AG04450 (cell line): ENCODE data around the gene FAM163B. TPM values are rescaled to one million over a fixed set of nuclear protein-coding genes. Genes with fewer than 3 reads are reported as not detected.

Experiments used
- CTCF ChIA-PET: fragments of 300-600, 350-600 bp; formaldehyde crosslinking; extraction: SDS; loops from one replicate; lab custom pipeline; 2022; ENCODE audit warnings: antibody characterized with exemption, inconsistent platforms; lab: Charles Lee
- POLR2A ChIA-PET: fragments of 350-600 bp; formaldehyde crosslinking; extraction: SDS; loops from one replicate; lab custom pipeline; 2021; ENCODE audit warnings: antibody characterized with exemption, inconsistent platforms; lab: Yijun Ruan, JAX
- DNase-seq: peaks from one replicate; pipeline ENCODE4 v3.0.0-alpha.2; 2011; ENCODE audit warnings: low read depth, low spot score
- H3K27ac ChIP-seq: one replicate; pipeline ENCODE4 v1.5.1; 2012; ENCODE audit warnings: low read depth, low read length, control low read depth
- H3K27me3 ChIP-seq: one replicate; pipeline ENCODE4 v1.6.0; 2012; ENCODE audit warnings: low read length; ENCODE audit not compliant: control insufficient read depth, insufficient read depth
- H3K4me3 ChIP-seq: 2 replicates; pipeline ENCODE4 v1.5.1; 2011; ENCODE audit warnings: mild to moderate bottlenecking, low read depth, low read length, control low read depth
- H3K9me3 ChIP-seq: 2 replicates; pipeline ENCODE4 v1.5.1; 2012; ENCODE audit warnings: low read length; ENCODE audit not compliant: control insufficient read depth, insufficient read depth
- polyA plus RNA-seq: library from polyadenylated mRNA; depleted of rRNA; stranded (reverse); fragments of >200 nt; gene quantifications from 2 replicates; pipeline ENCODE4 v1.2.3, GENCODE V29; 2011
- TF ChIP-seq, protein P1 (sequence below): IDR thresholded peaks from 2 replicates; pipeline ENCODE4 v1.5.1; 2011; ENCODE audit warnings: low read depth, low read length, control low read depth, inconsistent platforms

Gene FAM163B
- polyA plus RNA-seq, 1 experiment, result not detected

DNA sequence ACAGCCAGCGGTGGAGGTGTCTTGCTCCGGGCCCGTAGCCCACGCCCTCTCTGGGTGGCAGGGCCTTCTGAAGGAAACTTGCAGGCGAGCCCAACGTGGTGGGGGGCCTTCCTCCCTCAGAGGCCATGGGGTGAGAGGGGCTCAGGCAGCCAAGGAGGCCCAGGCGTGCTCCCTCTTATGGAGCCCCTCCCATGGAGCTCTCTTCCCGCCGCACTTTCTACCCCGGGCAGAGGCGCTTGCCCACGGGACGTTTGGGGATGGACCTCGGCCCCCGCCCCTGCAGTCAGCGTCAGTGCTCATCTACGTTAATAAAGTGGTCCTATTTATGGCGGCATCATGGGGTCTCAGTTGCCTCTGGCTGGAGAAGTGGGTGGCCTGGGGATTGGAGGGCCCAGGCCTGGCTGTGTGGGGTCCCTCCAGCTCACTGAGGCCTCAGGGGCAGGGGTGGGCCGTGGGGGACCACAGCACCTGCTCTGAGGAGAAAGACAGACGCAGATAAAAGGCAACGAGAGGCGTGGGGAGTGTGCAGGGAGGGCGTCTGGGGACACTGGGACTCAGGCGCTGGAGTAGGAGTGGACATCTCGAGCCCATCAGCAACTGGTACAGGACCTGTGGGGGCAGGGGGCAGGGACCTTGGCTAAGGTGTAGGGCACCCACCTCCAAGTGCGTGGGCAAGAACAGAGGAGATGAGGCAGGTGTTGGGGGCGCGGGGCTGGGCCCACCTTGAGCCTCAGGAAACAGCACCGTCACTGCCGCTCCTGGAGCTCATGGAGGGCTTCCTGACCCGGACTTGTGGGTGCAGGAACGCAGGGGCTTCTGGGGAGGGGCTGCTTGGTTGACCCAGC, 33.8 kb downstream of the FAM163B start:
- POLR2A ChIA-PET, result no interaction called here

DNA sequence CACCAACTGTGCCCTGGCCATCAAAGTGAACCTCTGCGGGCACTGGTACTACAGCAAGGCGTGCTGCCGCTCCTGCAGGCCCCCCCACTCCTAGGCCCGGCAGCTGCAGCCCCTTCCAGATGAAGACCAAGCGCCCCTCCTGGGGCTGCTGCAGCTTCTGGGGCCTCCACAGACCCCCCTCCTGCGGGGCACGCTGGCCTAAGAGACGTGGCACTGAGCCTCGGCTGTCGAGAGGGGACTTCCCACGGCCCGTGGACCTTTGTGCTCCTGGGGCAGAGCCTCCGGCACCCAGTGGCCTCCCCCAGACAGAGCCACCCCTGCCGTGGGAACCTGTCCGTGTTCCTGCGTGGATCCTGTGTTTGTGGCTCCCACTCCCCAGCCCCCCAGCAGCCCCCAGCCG, 34.4 kb downstream of the FAM163B start:
- TF ChIP-seq, protein P1, sequence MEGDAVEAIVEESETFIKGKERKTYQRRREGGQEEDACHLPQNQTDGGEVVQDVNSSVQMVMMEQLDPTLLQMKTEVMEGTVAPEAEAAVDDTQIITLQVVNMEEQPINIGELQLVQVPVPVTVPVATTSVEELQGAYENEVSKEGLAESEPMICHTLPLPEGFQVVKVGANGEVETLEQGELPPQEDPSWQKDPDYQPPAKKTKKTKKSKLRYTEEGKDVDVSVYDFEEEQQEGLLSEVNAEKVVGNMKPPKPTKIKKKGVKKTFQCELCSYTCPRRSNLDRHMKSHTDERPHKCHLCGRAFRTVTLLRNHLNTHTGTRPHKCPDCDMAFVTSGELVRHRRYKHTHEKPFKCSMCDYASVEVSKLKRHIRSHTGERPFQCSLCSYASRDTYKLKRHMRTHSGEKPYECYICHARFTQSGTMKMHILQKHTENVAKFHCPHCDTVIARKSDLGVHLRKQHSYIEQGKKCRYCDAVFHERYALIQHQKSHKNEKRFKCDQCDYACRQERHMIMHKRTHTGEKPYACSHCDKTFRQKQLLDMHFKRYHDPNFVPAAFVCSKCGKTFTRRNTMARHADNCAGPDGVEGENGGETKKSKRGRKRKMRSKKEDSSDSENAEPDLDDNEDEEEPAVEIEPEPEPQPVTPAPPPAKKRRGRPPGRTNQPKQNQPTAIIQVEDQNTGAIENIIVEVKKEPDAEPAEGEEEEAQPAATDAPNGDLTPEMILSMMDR, result no peak
- H3K27ac ChIP-seq, result no peak overlapping the region
- DNase-seq, result no peak
- H3K9me3 ChIP-seq, result no peaks in the 10 kb centered on the region; the same call in 1 of the 2 replicates
- POLR2A ChIA-PET, result no interaction called here
- CTCF ChIA-PET, result no interaction called here
- peaks cover 50% of the 10 kb centered on the region for H3K27me3 ChIP-seq
- no peak overlapping the region for H3K4me3 ChIP-seq

More for the DNA sequence above, 33.8 kb downstream of the FAM163B start:
- CTCF ChIA-PET, result no interaction called here
- H3K4me3 ChIP-seq, result no peak overlapping the region
- no peak overlapping the region for H3K27ac ChIP-seq
- TF ChIP-seq, protein P1, result no peak
- H3K9me3 ChIP-seq, result no peaks in the 10 kb centered on the region; the same call in 1 of the 2 replicates
- DNase-seq, result no peak
- H3K27me3 ChIP-seq, result peaks cover 49% of the 10 kb centered on the region

DNA sequence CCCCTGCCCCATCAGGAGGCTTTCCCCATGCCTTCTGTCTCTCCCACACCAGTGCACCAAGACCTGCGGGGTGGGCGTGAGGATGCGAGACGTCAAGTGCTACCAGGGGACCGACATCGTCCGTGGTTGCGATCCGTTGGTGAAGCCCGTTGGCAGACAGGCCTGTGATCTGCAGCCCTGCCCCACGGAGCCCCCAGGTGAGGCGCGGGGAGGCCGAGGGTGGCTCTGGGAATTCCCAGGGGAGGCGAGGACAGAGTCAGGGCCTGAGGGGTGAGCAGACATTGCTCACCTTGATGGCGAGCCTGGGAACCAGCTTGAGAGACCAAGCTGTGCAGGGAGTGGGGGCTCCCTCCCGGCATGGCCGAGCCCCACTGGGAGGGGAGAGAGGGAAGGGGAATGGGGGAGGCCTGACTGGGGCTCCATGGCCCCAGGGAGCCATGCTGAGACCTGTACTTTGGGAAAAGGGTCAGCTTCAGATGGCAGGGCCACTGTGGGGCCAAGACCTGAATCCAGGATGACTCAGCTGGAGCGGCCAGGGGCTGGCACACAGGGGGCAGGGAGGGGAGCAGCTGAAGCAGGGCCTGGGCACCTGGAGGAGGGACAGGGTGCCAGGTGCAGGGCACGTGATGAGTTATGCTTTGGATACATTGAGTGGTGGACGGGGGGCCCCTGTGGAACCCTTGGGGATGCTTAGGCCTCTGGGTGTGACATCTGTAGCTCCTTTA, 35.2 kb downstream of the FAM163B start:
- POLR2A ChIA-PET, result no interaction called here
- H3K9me3 ChIP-seq, result no peaks in the 10 kb centered on the region; the same call in 1 of the 2 replicates
- H3K27ac ChIP-seq, result no peak overlapping the region
- no peak overlapping the region for H3K4me3 ChIP-seq
- TF ChIP-seq, protein P1, result no peak
- H3K27me3 ChIP-seq, result peaks cover 46% of the 10 kb centered on the region
- CTCF ChIA-PET, result no interaction called here
- no peak for DNase-seq

DNA sequence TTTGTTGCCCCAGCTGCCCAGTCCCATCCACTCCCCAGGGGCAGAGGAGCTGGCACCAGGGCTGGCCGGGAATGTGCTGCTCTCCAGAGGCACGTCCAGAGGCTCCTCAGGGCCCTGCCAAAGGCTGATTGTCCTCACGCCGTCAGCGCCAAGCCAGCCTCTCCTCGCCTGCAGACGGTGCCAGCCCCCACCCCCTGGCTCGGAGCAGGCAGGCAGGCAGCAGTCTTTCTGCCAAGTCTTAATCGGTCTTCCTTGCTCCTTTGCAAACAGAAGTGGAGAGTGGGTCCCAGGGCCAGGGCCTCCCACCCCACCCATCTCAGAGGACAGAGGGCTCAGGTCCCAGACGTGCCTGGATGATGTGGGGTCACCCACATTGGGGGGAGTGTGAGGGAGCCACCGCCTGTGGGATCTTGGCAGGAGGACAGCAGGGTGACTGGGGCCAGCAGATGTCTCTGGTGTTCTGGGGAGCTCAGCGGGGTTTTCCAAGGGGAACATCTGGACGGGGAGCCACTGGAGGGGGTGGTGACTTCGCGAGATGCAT, 36.3 kb downstream of the FAM163B start:
- CTCF ChIA-PET, result no interaction called here
- no peak for DNase-seq
- TF ChIP-seq, protein P1, result no peak
- H3K27me3 ChIP-seq, result peaks cover 38% of the 10 kb centered on the region
- no peak overlapping the region for H3K4me3 ChIP-seq
- POLR2A ChIA-PET, result no interaction called here
- H3K9me3 ChIP-seq, result no peaks in the 10 kb centered on the region; the same call in 1 of the 2 replicates
- no peak overlapping the region for H3K27ac ChIP-seq
